Measurements from ENCODE around the gene CLDN34.
A peak's percentile ranks its signal among the peaks of the same experiment; 100 is the strongest.

The CLDN34 gene, protein sequence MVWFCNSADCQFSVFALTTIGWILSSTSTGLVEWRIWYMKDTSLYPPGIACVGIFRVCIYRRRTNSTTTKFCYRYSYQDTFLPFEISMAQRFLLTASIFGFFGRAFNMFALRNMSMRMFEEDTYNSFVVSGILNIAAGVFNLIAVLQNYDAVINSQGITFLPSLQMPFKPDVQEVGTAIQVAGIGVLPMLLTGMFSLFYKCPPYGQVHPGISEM

DNA sequence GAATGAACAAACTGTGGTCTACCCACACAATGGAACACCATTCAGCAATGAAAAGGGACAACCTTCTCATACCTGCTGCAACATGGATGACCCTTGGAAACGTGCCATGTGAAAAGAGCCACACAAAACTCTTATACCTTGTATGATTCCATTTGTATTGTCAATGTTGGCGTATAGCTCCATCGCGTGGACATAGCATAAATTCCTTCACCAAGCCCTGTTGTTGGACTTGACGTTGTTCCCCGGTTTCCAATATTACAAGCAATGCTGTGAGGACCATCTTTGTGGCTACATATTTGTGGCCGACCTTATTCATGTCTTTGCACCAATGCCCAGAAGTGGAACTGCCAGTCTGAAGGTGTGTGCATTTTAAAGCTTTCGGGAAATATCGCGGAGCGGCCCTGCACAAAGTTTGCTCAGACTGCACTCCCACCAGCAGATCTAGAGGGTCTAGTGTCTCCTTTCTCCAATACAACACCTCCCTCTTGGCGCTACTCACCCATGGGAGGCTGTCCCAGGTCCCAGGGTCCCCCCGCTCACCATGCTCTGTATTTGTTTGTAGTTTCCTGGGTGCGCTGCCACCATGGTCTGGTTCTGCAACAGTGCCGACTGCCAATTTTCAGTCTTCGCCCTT is at the start of gene CLDN34:
TSS of gene CLDN34 (plus strand) at position 584 of the 634 bp plus-strand sequence. CDS start at position 584, 0 bp downstream.
- no peak for DNase-seq (ENCODE audit: low read depth)

DNA sequence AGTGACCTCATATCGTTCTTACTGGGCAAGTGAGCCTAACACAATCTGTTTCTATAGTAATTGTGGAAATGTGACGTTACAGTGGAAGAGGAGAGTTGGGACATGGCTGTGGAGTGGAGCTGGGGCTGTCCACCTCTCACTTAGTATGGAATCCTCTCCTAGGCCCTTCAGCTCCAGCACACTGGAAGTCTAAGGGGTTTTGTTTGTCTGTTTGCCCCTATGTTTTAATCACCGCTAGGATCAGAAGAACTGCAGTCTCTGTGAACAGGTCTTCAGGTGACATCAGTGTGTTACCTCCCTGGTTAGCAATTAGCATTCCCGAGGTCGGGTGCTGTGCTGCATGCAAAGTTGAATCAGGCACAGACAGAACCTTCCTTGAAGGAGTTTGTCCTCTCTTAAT is 49.3 kb upstream of the CLDN34 start:
- DNase-seq (ENCODE audit: low read depth) = no peak

DNA sequence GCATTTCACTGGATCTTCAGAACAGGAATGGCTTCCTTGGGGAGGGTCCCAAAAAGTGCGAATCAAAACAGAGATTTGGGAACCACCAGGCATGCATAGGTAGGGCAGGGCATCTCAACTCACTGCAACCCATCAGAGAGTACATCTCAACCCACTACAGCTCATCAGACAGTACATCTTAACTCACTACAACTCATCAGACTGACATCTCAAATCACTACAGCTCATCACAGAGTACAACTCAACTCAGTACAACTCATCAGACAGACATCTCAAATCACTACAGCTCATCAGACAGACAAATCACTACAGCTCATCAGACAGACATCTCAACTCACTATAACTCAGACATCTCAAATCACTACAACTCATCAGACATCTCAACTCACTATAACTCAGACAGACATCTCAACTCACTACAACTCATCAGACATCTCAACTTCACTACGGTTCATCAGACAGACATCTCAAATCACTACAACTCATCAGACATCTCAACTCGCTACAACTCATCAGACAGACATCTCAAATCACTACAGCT is 47.5 kb upstream of the CLDN34 start:
- DNase-seq (ENCODE audit: low read depth) = no peak

DNA sequence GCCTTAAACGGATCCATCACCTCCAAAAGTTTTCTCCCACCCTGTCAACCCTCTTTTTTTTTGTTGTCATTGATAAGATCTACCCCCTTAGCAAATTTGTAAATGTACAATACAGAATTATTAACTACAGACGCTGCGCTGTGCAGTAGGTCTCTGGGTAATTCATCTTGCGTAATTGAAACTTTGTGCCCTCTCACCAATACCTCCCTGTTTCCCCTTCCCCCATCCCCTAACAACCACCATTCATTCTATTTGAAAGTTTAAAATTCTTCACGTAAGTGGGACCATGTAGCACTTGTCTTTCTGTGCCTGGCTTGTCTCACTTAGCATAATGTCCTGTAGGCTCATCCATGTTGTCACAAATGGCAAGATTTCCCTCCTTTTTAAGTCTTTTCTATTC is 45.8 kb upstream of the CLDN34 start:
- no peak for DNase-seq (ENCODE audit: low read depth)

DNA sequence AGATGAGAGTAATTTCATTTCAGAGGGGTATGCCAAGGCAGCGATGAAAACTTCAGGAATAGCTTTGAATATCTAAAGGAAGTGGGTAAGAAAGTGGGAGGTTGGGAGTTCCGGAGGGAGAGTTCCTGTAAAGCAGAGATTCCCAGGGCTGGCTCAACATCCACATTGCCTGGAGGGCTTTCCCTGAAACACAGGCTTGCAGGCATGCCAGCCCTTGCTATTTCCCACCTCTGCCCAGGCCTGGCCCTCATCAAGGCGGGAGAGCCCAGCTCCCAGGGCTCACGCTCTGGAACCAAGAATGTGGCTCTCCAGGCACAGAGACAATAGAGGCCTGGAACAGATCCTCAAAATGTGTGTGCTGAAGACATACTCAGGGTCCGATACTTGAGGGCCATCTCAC is 43.8 kb upstream of the CLDN34 start:
- peak; percentile 40 for DNase-seq (ENCODE audit: low read depth)

DNA sequence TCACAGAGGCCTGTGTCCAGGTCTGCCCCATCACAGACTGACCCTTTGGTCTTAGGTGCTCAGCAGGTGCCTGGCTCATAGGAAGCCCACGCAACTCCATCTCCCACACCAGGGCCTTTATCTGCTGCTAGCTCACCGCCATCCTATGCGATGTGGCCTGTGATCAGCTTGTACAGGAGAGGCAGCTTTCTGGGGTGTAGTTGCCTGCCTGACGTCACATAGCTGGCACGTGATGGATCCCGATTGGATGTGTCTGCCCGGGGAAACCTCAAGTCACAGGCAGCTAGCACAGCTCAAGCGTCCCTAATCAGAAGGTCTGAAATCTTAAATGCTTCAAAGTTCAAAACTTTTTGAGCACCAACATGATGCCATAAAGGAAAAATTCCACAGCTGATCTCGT is 41.2 kb upstream of the CLDN34 start:
- DNase-seq (ENCODE audit: low read depth) = no peak

DNA sequence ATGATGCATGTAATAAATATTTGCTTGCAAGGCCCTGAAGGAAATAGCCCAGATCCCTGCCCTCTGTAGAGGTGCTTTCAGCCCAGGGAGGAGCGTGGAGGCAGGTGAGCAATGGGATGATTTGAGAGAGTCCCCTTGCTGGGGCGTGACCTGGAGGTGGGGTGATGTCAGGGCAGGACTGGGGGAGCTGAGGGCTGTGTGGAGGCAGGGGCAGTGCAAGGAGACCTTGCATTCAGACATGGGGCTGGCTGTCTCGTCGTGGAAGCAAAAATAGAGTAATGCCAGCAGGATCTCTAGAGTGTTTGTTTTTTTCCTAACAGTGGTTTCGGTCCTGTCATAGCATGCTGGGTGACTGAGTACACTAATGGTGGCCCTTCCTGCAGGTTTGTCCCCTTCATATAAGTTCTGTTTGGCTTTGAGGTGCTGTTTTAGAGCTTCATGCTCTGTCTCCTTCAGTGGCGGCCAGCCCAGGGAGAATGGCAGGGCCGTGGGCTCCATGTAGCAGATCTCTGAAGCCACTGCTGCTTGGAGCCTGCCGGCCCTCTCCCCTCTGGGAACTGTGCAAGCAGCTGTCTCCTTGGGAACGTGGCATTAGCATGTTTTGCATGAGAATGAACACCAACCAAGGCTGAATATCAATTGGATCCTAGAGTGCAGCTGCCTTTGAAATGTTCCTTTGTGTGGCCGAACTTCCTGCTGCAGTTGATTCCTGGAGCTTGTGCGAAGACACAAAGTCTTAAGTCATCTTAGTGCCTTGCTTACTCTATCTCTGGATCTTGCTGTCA is 39.3 kb upstream of the CLDN34 start:
- no peak for DNase-seq (ENCODE audit: low read depth)

DNA sequence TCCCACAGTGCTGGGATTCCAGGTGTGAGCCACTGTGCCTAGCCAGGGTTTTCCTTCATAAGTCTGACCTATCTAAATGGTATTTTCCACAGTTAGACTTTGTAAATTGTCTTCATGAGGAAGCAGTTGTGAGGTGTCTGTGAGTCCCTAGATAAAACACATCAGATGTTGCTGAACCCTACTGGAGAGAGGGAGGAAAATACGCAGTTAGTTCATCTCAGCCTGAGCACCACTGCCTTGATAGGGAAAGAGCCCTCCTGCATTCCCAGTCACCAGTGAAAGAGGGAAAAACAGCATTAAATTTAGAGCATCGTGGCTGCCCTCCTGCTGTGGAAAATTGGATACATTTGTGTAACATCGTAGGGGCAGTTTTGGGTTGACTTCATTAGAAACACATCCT is 31.7 kb upstream of the CLDN34 start:
- no peak for DNase-seq (ENCODE audit: low read depth)

DNA sequence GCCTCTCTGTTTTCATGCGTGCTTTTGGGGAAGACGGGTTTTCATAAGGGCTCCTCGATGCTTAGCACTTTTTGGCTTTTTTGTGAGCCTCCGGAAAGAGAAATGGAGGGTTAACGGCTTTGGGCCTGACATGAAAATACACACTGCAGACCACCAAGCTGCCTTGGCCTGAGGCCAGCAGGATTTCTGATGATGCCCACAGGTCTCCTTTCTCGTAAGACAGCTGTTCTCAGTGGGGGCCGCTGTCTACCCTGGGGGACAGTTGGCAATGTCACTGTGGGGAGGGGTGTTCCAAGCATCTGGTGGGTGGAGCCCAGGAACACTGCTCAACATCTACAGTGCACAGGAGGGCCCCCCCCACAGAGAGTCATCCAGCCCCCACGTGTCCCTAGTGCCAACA is 29.4 kb upstream of the CLDN34 start:
- DNase-seq (ENCODE audit: low read depth) = no peak

DNA sequence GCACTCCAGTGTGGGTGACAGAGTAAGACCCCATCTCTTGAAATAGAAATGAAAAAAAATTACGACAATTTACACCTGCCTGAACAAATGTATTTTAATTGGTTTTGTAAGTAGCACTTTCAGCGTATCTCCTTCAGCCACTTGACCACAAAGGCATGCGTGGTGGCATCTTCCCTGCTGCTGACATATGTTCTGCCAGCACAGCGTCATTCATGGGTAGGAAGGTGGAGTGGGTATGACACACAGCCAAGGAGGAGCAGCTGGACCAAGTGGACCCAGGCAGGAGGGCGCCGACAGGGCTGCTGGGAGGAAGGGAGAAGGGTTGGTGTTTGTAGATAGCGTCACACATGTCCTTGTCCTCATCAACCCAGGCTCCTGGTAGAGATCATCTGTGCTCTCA is 28.6 kb upstream of the CLDN34 start:
- DNase-seq (ENCODE audit: low read depth) = no peak

DNA sequence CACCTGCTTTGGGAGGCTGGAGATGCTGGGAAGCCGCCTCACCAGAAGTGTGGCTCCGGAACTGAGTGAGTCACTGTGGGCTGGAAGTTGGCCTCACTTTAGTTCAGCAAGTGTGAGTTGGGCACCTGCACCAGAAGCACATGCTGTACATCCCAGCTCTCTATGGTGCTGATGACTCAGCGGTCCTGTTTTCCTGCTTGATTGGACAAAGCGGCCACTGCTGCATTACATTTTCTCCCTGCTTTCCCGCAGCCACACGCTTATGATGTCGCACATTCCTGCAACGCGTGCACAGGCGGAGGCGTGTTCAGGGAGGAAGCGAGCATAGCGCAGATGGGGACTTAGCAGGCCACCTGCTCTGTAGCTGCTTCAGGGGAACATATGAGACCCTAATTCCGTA is 26.7 kb upstream of the CLDN34 start:
- DNase-seq (ENCODE audit: low read depth) = peak; percentile 77

DNA sequence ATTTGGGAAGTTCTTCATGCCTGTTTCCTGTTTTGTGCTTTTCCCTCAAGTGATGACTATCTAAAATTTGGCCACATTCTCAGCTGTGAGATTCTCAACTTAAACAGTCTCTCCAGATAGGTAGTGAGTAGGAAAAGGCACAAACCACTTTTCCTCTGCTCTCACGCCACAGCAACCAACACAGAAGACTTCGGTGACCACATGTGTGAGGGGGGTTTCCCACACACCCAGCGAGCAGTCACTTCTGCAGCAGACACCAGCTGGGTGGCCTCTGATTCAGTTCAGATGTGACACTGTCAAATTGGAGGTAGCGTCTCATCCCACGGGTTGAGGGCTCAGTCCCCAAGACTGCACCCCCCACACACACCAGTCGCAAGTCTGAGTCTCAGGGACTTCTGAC is 25.1 kb upstream of the CLDN34 start:
- DNase-seq (ENCODE audit: low read depth) = no peak

DNA sequence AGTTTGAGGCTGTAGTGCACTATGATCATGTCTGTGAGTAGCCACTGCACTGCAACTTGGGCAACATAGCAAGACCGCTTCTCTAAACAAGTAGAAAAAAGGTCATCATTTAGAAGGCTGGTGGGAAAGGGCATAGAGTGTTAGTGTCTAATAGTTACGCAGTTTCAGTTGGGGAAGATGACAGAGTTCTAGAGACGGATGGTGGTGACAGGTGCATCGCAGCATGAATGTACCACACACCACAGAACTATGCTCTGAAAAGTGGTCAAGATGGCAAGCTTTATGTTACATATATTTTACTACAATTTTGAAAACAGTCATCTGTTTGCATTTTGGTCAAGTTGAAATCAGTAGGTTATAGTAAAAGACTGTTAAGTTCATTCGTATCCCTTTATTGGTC is 23.7 kb upstream of the CLDN34 start:
- no peak for DNase-seq (ENCODE audit: low read depth)

DNA sequence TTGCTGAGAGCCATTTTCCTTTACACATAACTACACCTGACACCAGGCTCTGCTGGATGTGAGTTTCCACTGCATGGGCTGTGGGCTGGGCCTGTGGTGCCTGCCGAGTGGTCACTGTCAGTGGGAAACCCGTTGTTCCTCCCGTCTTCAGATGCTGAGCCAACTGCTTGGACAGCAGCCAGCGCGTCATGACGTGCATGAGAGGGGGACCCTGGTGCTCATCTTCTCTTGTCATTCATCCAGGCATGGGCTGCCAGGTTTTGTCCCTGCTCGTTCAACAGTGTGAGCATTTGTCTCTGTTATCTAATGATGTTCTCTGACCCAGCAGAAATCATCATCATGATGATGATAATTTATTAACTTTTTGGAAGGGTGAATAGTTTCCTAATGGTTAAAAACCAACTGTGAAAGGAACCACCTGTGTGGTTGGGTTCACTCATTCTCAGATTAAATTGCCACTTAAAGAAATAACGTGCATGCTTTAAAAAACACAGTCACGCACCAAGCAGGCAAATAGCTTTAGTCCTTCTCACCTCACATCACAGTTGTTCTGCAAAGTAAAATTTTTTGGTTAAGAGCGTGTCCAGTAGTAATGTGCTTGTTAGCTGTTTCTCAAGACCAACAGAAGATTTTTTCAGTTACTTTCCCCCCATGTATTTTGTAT is 19.9 kb upstream of the CLDN34 start:
- no peak for DNase-seq (ENCODE audit: low read depth)

DNA sequence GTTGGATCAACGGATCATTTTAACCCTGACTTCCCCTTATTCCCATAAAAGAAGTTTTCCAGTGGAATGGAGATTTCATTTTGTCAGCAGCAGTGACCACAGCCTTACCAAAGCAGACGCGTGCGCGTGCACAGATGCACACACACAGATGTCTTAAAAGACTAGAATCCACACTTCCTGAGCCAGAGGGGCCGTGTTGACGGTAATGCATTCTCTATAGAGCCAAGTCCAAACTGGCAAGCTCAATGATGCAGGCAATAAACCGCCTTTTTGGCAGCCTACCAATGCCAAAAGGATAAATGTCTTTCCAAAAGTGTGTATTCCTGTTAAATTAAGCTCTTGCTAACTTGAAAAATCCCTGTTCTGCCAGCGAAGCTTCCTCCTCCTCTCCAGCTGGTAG is 18.8 kb upstream of the CLDN34 start:
- peak; percentile 32 for DNase-seq (ENCODE audit: low read depth)

DNA sequence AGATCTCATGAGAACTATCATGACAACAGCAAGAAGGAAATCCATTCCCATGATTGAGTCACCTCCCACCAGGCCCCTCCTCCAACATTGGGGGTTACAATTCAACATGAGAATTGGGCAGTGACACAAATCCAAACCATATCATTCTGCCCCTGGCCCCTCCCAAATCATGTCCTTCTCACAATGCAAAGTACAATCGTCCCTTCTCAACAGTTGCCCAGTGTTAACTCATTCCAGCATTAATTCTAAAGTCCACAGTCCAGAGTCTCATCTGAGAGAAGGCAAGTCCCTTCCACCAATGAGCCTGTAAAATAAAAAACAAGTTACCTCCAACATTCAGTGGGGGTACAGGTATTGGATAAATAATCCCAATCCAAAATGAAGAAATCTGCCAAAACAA is 14.9 kb upstream of the CLDN34 start:
- no peak for DNase-seq (ENCODE audit: low read depth)

DNA sequence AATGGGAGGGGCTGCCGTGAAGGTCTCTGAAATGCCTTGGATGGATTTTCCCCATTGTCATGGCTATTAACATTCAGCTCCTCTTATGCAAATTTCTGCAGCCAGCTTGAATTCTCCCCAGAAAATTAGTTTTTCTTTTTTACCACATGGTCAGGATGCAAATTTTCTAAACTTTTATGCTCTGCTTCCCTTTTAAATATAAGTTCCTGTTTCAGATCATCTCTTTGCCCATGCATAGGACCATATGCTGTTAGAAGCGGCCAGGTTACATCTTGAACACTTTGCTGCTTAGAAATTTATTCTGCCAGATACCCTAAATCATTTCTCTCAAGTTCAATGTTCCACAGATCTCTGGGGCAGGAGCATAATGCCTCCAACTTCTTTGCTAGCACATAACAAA is 13.8 kb upstream of the CLDN34 start:
- no peak for DNase-seq (ENCODE audit: low read depth)

DNA sequence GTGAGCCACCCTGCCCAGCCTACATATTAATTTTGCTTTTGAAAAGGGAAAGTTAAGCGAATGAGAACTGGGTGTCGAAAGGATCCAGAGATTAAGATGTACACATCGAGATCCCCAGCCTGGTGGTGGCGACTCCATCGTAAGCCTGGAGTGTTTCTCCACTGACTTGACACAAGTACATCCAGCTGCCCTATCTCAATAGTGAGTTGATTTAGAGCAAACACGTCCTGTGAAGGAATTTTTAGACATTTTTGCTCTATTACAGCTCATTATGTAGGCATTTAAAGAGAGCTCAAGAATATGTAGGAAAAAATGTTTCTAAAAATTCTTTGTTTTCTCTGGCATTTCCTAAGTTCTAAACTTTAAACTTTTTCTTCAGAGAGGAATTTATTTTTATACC is 11.7 kb upstream of the CLDN34 start:
- DNase-seq (ENCODE audit: low read depth) = peak; percentile 85

DNA sequence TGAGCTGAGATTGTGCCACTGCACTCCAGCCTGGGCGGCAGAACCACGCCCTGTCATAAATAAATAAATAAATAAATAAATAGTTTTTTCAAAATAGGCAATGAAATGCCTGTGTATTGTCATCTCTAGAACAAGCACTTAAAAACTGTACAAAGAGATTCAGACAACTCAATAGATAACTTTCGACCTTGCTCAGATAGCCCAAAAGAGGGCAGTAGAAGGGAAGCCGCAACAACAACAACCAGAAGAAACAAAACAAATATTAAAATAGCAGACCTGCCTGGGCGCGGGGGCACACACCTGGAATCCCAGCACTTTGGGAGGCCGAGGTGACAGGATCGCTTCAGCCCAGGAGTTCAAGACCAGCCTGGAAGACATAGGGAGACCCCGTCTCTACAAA is 9.4 kb upstream of the CLDN34 start:
- DNase-seq (ENCODE audit: low read depth) = no peak

DNA sequence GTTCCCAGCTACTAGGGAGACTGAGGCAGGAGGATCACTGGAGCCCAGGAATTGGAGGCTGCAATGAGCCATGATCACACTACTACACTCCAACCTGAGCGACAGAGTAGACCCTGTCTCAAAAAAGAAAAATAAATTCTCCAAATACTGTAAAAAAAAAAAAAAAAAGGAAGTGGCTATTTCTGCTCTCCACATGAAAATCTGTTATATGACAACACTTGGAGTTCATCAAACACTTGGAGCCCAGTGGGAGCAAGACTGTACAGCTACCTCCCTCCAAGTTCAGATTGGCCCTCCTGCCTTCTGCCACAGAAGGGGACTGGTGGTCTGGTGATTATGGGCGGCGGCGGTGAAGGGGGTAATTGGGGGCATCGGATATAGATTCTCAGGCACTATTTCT is 9.0 kb upstream of the CLDN34 start:
- DNase-seq (ENCODE audit: low read depth) = no peak

DNA sequence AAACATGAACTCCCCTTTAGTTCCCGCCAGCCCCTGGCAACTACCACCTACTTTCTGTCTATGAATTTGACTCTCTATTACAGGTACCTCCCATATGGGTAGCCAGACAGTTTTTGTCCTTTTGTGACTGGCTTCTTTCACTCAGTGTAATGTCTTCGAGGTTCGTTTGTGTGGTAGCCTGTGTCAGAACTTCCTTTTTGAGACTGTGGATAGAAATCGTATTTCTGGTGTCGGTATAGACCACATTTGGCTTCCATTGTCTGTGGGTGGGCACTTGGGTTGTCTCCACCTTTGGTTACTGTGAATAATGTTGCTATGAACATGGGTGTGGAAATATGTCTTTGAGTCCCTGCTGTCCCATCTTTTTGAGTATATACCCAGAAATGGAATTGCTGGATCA is 5.4 kb upstream of the CLDN34 start:
- no peak for DNase-seq (ENCODE audit: low read depth)

DNA sequence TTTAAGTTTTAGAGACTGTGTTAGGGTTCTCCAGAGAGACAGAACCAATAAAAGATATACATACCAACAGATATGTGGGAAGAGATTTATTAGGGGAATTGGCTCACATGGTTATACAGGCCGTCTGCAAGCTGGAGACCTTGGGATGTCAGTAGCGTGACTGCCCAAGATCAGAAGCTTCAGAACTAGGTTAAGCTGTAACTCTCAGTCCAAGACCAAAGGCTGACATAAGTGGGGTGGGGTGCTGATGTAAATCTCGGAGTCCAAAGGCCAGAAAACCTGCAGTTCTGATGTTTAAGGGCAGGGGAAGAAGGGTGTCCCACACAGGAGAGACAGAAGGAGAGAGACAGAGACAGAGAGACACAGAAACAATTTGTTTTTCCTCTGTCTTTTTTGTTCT is 10.5 kb downstream of the CLDN34 start:
- no peak for DNase-seq (ENCODE audit: low read depth)

DNA sequence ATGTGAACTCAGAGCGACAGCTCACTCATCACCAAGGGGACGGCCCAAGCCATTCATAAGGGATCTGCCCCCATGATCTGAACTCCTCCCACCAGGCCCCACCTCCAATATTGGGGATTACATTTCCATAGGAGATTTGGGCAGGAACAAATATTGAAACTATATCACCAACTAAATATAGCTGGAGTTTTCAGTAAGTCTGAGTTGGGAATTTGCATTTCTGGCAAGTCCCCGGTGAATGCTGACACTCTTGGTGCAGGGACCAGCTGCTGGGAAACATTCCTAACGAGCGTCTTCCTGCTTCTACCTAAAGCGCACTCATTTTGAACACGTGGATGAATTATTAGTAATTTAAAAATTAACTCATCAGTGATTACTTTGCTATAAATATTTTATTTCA is 13.2 kb downstream of the CLDN34 start:
- DNase-seq (ENCODE audit: low read depth) = no peak
